Lower leg skin (tissue), 4 donors: ENCODE data around the gene TRPM2. TPM values are rescaled to one million over a fixed set of nuclear protein-coding genes. Genes with fewer than 3 reads are reported as not detected.
A peak's percentile ranks its signal among the peaks of the same experiment; 100 is the strongest.
"Not testable (repeated sequence)": the region's sequence is repeated elsewhere in the genome, so short reads cannot be mapped to it uniquely, and the experiment has no call there.

Experiments
- DNase-seq, 2 donors: peaks; one replicate each; pipeline ENCODE4 v3.0.0-alpha.2; 2019; ENCODE audit warnings: low spot score in 2 of 2
- H3K4me3 ChIP-seq: fragments of 200-600 bp; sonication (generic); 2 replicates; pipeline ENCODE4 v1.5.1; 2017; ENCODE audit warnings: mild to moderate bottlenecking, low read depth; ENCODE audit not compliant: poor library complexity, severe bottlenecking
- CTCF ChIP-seq, 3 donors: fragments of 450-650 bp; IDR thresholded peaks; one replicate each; pipeline ENCODE4 v1.5.1; 2016; ENCODE audit warnings: antibody characterized with exemption in 3 of 3, mild to moderate bottlenecking in 3 of 3, moderate library complexity in 2 of 3
- POLR2A ChIP-seq, 2 donors: fragments of 450-650 bp; IDR thresholded peaks; one replicate each; pipeline ENCODE4 v1.6.1; 2016 to 2017; ENCODE audit warnings: antibody characterized with exemption in 2 of 2, mild to moderate bottlenecking in 1 of 2, moderate library complexity in 1 of 2
- WGBS, 2 donors: methylation state at CpG; one replicate each; pipeline ENCODE4 v1.1.5; 2018; 5-methylcytosine and 5-hydroxymethylcytosine counted together
- intact Hi-C: fragments of 100-400 bp; cut with DNase I; formaldehyde crosslinking; loops from one replicate; pipeline ENCODE4 v1.15.0; 2023; ENCODE audit warnings: low total_unique reads
- total RNA-seq, 4 donors: library from RNA; depleted of rRNA; stranded (reverse); fragments of >200 nt; gene quantifications; one replicate each; pipeline ENCODE4 v1.1.0, GENCODE V29; 2016

Gene TRPM2
- total RNA-seq, 4 donors from 2014 or later = 1.9 to 9.4 (median 2.2) TPM

GRCh38 chr21:44414291-44415072 is 61.1 kb downstream of the TRPM2 start:
- TF ChIP-seq CTCF (IDR thresholded peaks at IDR 0.05) (no peak), POLR2A (IDR thresholded peaks at IDR 0.05) (no peak)
- DNase-seq = peak in 1 of 2 donors; percentile 68
- intact Hi-C loops = no loop called here
- H3K4me3 ChIP-seq = no peak overlapping the region
- 87 to 88% methylated on average over 28 to 30 of the region's 30 CpGs for WGBS, 2 donors

DNA sequence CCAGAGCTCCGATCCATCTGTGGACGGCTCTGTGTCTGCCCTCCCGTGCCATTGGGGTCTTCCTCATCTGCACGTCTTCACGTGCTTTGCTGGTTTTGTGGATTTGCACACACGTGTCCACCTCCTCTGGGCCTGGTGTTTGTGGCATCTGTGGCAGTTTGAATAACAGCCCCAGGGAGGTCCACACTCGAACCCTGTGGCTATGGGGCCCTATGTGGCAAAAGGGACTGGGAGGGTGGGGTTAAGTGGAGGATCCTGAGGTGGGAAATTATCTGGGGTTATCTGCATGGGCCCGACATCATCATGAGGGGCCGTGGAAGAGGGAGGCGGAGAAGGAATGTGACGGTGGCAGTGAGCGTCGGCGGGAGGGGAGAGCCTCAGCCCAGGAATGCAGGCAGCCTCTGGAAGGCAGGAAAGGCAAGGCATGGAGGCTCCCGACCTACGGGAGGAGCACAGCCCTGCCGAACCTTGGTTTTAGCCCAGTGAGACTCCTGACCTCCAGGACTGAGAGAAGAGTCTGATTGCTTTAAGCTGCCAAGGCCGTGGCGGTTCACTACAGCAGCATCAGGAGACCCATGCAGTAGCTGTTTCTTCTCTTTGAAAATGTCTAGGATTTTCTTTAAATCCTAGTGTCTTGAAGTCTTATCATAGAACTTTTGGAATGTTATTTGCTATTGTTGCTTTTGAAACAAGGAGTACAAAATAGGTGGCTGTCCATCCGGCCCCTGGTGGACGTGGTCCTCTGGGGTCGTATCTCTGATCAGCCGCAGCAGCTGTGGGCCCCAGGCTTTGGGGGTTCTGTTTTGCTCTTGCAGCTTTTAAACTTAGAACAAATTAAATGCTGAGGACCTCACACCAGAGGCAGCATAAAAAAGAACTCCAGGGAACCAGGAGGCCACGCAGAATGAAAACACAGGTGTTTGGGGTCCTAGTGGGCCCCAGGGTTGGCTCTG is 61.9 kb downstream of the TRPM2 start:
- H3K4me3 ChIP-seq = no peak overlapping the region
- peak in 1 of 2 donors; percentile 59 for DNase-seq
- TF ChIP-seq CTCF (IDR thresholded peaks at IDR 0.05) = no peak
- no peak for TF ChIP-seq POLR2A (IDR thresholded peaks at IDR 0.05)
- WGBS, 2 donors = 65 to 66% methylated on average over 22 to 24 of the region's 24 CpGs
- intact Hi-C loops = no loop called here

- DNase-seq = peak in 1 of 2 donors; percentile 82
- no peak for TF ChIP-seq CTCF (IDR thresholded peaks at IDR 0.05)
- no peak for TF ChIP-seq POLR2A (IDR thresholded peaks at IDR 0.05)
- no peak overlapping the region for H3K4me3 ChIP-seq
- WGBS, 2 donors = 65 to 73% methylated on average over 8 of the region's 8 CpGs
- intact Hi-C loops = no loop called here
Measured at GRCh38 chr21:44416193-44416592, 62.8 kb downstream of the TRPM2 start.

- not testable (repeated sequence) for H3K4me3 ChIP-seq
- DNase-seq = peak in 1 of 2 donors; percentile 69
Measured at GRCh38 chr21:44417621-44418107, 64.2 kb downstream of the TRPM2 start.

GRCh38 chr21:44418108-44418875 is 64.9 kb downstream of the TRPM2 start:
- peak in 1 of 2 donors; percentile 80 for DNase-seq
- 88 to 93% methylated on average over 19 to 23 of the region's 25 CpGs for WGBS, 2 donors
- no peak overlapping the region for H3K4me3 ChIP-seq
- TF ChIP-seq CTCF (IDR thresholded peaks at IDR 0.05) (no peak), POLR2A (IDR thresholded peaks at IDR 0.05) (no peak)
- intact Hi-C loops = no loop called here

More at GRCh38 chr21:44417621-44418107, 64.2 kb downstream of the TRPM2 start:
- intact Hi-C loops = not testable (repeated sequence)
- 94 to 96% methylated on average over 16 to 21 of the region's 21 CpGs for WGBS, 2 donors
